H9 (cell line): ENCODE results near the gene GSAP. TPM values are rescaled to one million over a fixed set of nuclear protein-coding genes. Genes with fewer than 3 reads are reported as not detected.

Experiments
- DNase-seq: peaks from one replicate; pipeline ENCODE4 v3.0.0-alpha.2; 2017
- H2AFZ ChIP-seq: one replicate; pipeline ENCODE4 v1.6.1; 2013; ENCODE audit warnings: mild to moderate bottlenecking, low read length, control low read depth, moderate library complexity
- H2AK5ac ChIP-seq: 2 replicates; pipeline ENCODE4 v1.6.1; 2013; ENCODE audit warnings: low read length, control low read depth, mixed read lengths; ENCODE audit not compliant: insufficient read length
- H2BK120ac ChIP-seq: one replicate; pipeline ENCODE4 v1.6.1; 2013; ENCODE audit warnings: low read depth, mild to moderate bottlenecking, low read length, control low read depth, inconsistent platforms; ENCODE audit not compliant: poor library complexity, severe bottlenecking
- H2BK12ac ChIP-seq: 2 replicates; pipeline ENCODE4 v1.6.1; 2013; ENCODE audit warnings: low read length, control low read depth, mixed read lengths, low read depth; ENCODE audit not compliant: insufficient read length
- H2BK15ac ChIP-seq: 2 replicates; pipeline ENCODE4 v1.6.1; 2013; ENCODE audit warnings: low read depth, low read length, control low read depth
- H2BK20ac ChIP-seq: one replicate; pipeline ENCODE4 v1.6.1; 2013; ENCODE audit warnings: low read depth, mild to moderate bottlenecking, low read length, control low read depth, inconsistent platforms; ENCODE audit not compliant: poor library complexity, severe bottlenecking
- H2BK5ac ChIP-seq: 2 replicates; pipeline ENCODE4 v1.6.1; 2013; ENCODE audit warnings: low read length, control low read depth, mixed read lengths; ENCODE audit not compliant: insufficient read length
- H3K14ac ChIP-seq: 2 replicates; pipeline ENCODE4 v1.6.1; 2013; ENCODE audit warnings: low read length, control low read depth; ENCODE audit not compliant: insufficient read depth
- H3K18ac ChIP-seq: 2 replicates; pipeline ENCODE4 v1.6.1; 2013; ENCODE audit warnings: low read depth, mild to moderate bottlenecking, mixed read lengths, low read length, control low read depth; ENCODE audit not compliant: insufficient read length
- H3K23ac ChIP-seq: 2 replicates; pipeline ENCODE4 v1.6.1; 2013; ENCODE audit warnings: low read length, control low read depth, mixed read lengths, low read depth; ENCODE audit not compliant: insufficient read length
- H3K23me2 ChIP-seq: 2 replicates; pipeline ENCODE4 v1.6.1; 2013; ENCODE audit warnings: low read depth, mild to moderate bottlenecking, mixed read lengths, low read length, control low read depth; ENCODE audit not compliant: insufficient read length, poor library complexity, severe bottlenecking
- H3K27ac ChIP-seq: 2 replicates; pipeline ENCODE4 v1.5.1; 2013; ENCODE audit warnings: low read length, control low read depth, mixed read lengths, low read depth; ENCODE audit not compliant: insufficient read length
- H3K27me3 ChIP-seq: 2 replicates; pipeline ENCODE4 v1.6.1; 2013; ENCODE audit warnings: low read length, control low read depth, inconsistent platforms; ENCODE audit not compliant: insufficient read depth
- H3K4ac ChIP-seq: 2 replicates; pipeline ENCODE4 v1.6.1; 2013; ENCODE audit warnings: low read depth, mild to moderate bottlenecking, control low read depth, inconsistent platforms, low read length, moderate library complexity
- H3K4me1 ChIP-seq: 2 replicates; pipeline ENCODE4 v1.6.1; 2013; ENCODE audit warnings: low read length, control low read depth, inconsistent platforms; ENCODE audit not compliant: insufficient read depth
- H3K4me2 ChIP-seq: 2 replicates; pipeline ENCODE4 v1.6.1; 2013; ENCODE audit warnings: low read length, control low read depth, mixed read lengths; ENCODE audit not compliant: insufficient read length, insufficient read depth
- H3K56ac ChIP-seq: 2 replicates; pipeline ENCODE4 v1.6.1; 2013; ENCODE audit warnings: low read depth, mild to moderate bottlenecking, mixed read lengths, low read length, control low read depth; ENCODE audit not compliant: insufficient read length
- H3K79me1 ChIP-seq: 2 replicates; pipeline ENCODE4 v1.6.1; 2013; ENCODE audit warnings: low read depth, mild to moderate bottlenecking, moderate library complexity, low read length, control low read depth, inconsistent platforms; ENCODE audit not compliant: insufficient read depth, poor library complexity, severe bottlenecking
- H3K79me2 ChIP-seq: 2 replicates; pipeline ENCODE4 v1.6.1; 2013; ENCODE audit warnings: low read length, control low read depth, inconsistent platforms; ENCODE audit not compliant: insufficient read depth
- H3K9ac ChIP-seq: 2 replicates; pipeline ENCODE4 v1.6.1; 2013; ENCODE audit warnings: low read length, control low read depth, mixed read lengths; ENCODE audit not compliant: insufficient read length; ENCODE audit errors: extremely low read depth
- H3K9me3 ChIP-seq: one replicate; pipeline ENCODE4 v1.6.1; 2013; ENCODE audit warnings: low read depth, low read length, inconsistent platforms; ENCODE audit not compliant: control insufficient read depth
- H3T11ph ChIP-seq: one replicate; pipeline ENCODE4 v1.6.1; 2013; ENCODE audit warnings: mild to moderate bottlenecking, low read length, control low read depth, inconsistent platforms
- H4K20me1 ChIP-seq: one replicate; pipeline ENCODE4 v1.6.1; 2013; ENCODE audit not compliant: control insufficient read depth, insufficient read length, insufficient read depth
- H4K5ac ChIP-seq: 2 replicates; pipeline ENCODE4 v1.6.1; 2013; ENCODE audit warnings: low read depth, mild to moderate bottlenecking, mixed read lengths, low read length, control low read depth; ENCODE audit not compliant: insufficient read length
- H4K8ac ChIP-seq: replicated peaks from 2 replicates; pipeline ENCODE4 v1.6.1; 2013; ENCODE audit warnings: low read length, control low read depth, mixed read lengths, low read depth; ENCODE audit not compliant: insufficient read length
- H4K91ac ChIP-seq: 2 replicates; pipeline ENCODE4 v1.6.1; 2013; ENCODE audit warnings: low read depth, mild to moderate bottlenecking, moderate library complexity, mixed read lengths, low read length, control low read depth; ENCODE audit not compliant: insufficient read length
- H3K27ac Mint-ChIP-seq, 3 experiments: 2 replicates in 2 of 3; 3 replicates in 1 of 3; pipeline ENCODE4 v1.8.0; 2020 to 2021; ENCODE audit warnings: mixed read lengths in 3 of 3, mild to moderate bottlenecking in 1 of 3, moderate library complexity in 1 of 3
- H3K27me3 Mint-ChIP-seq: 2 replicates; pipeline ENCODE4 v1.8.0; 2021; ENCODE audit warnings: low read depth, mild to moderate bottlenecking, moderate library complexity, mixed read lengths
- H3K36me3 Mint-ChIP-seq, 3 experiments: 2 replicates in 2 of 3; 3 replicates in 1 of 3; pipeline ENCODE4 v1.8.0; 2020 to 2021; ENCODE audit warnings: low read depth in 3 of 3, mixed read lengths in 3 of 3; ENCODE audit not compliant: insufficient read depth in 1 of 3
- H3K4me1 Mint-ChIP-seq, 2 experiments: 2 replicates each; pipeline ENCODE4 v1.8.0; 2020; ENCODE audit warnings: mixed read lengths in 2 of 2
- H3K4me3 Mint-ChIP-seq, 2 experiments: 2 replicates in 1 of 2; 3 replicates in 1 of 2; pipeline ENCODE4 v1.8.0; 2020 to 2021; ENCODE audit warnings: mild to moderate bottlenecking in 2 of 2, mixed read lengths in 2 of 2, moderate library complexity in 1 of 2
- H3K9me3 Mint-ChIP-seq, 2 experiments: 2 replicates in 1 of 2; 3 replicates in 1 of 2; pipeline ENCODE4 v1.8.0; 2020; ENCODE audit warnings: mild to moderate bottlenecking in 2 of 2, mixed read lengths in 2 of 2, moderate library complexity in 1 of 2
- CTCF ChIP-seq: fragments of 200-600 bp; sonication (generic); conservative IDR thresholded peaks from 3 replicates; pipeline ENCODE4 v1.8.0; 2021; ENCODE audit warnings: antibody characterized with exemption, mild to moderate bottlenecking
- WGBS: extraction: QIAGEN DNeasy Blood & Tissue Kit; methylation state at CpG from one replicate; pipeline ENCODE4 v1.1.7; 2013; ENCODE audit warnings: missing lambda C conversion rate, low lambda C conversion rate, mixed read lengths; ENCODE audit not compliant: insufficient read length; ENCODE audit errors: extremely low coverage; 5-methylcytosine and 5-hydroxymethylcytosine counted together
- total RNA-seq: library from RNA; stranded (reverse); gene quantifications from 2 replicates; pipeline ENCODE4 v1.2.1, GENCODE V29; 2021

GSAP gene
- total RNA-seq, 1 experiment from 2014 or later: 1.9 TPM

GRCh38 chr7:77327067-77327931, 88.8 kb downstream of the GSAP start:
- no peak overlapping the region for H3K27ac ChIP-seq

More at GRCh38 chr7:77327067-77327931, 88.8 kb downstream of the GSAP start:
- WGBS: no CpG with 5 or more reads among the region's 12 CpGs
- Histone ChIP-seq H2AFZ (no peak overlapping the region), H3K23me2 (no peaks in the 10 kb centered on the region), H2BK120ac (no peak overlapping the region), H4K20me1 (no peaks in the 10 kb centered on the region), H3K23ac (no peak overlapping the region), H3K4ac (no peak overlapping the region), H4K8ac (no peak overlapping the region), H3K9ac (no peak overlapping the region), H3K4me2 (no peak overlapping the region), H2BK5ac (no peak overlapping the region), H3K18ac (no peak overlapping the region), H3K79me1 (no peaks in the 10 kb centered on the region), H4K5ac (no peak overlapping the region), H2BK12ac (no peak overlapping the region), H3K56ac (no peak overlapping the region), H4K91ac (no peak overlapping the region), H3K14ac (no peak overlapping the region), H3K9me3 (no peaks in the 10 kb centered on the region), H2BK15ac (no peak overlapping the region), H3K4me1 (no peaks in the 10 kb centered on the region), H3T11ph (no peak overlapping the region), H2BK20ac (no peak overlapping the region), H3K27me3 (no peaks in the 10 kb centered on the region), H2AK5ac (no peak overlapping the region), H3K79me2 (no peaks in the 10 kb centered on the region)
- TF ChIP-seq CTCF: no peak
- Mint-ChIP-seq H3K27ac (no peak overlapping the region), H3K27me3 (no peaks in the 10 kb centered on the region), H3K4me3 (no peak overlapping the region; a peak in 1 of 5 replicates), H3K9me3 (no peaks in the 10 kb centered on the region), H3K36me3 (no peaks in the 10 kb centered on the region), H3K4me1 (peaks cover 19 to 21% of the 10 kb centered on the region in 2 experiments)
- DNase-seq: no peak
